Measurements from ENCODE around the gene GET4. TPM values are rescaled to one million over a fixed set of nuclear protein-coding genes. Genes with fewer than 3 reads are reported as not detected.

The GET4 gene
- total and polyA plus RNA-seq, 4 donors = 19.5 to 34.7 (median 27.3) TPM

DNA sequence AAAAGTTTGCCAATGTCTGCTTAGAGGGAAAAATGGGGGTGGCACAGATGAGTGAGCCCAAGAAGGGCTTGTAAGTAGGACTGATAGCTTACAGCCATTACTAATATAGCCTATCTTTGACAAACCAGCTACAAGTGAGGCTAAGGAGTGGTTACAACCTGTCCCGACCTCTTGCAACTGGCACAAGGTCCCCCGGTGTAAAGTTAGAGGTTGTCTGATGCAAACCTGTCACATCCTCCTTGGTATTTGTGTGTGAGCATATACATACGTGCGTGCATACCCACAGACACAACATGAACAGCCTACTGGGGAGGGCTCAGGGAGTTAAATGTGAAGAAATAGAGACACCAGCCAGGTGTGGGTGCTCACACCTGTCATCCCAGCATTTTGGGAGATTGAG lies 63.5 kb downstream of the GET4 start:
- 86% methylated on average over 4 of the region's 4 CpGs for WGBS
- Histone ChIP-seq H3K36me3 (ENCODE audit: control insufficient read depth in 4 of 4, insufficient read depth in 3 of 4, low read depth in 1 of 4, low read length in 3 of 4) (no peaks in the 10 kb centered on the region), H3K4me3 (ENCODE audit: low read depth in 1 of 3, low read length in 3 of 3) (no peak overlapping the region), H3K4me1 (ENCODE audit: control insufficient read depth in 4 of 4, insufficient read depth in 4 of 4, low read length in 3 of 4) (no peaks in the 10 kb centered on the region), H3K27ac (ENCODE audit: low read depth in 1 of 2, low read length in 2 of 2) (no peak overlapping the region), H3K9me3 (ENCODE audit: control insufficient read depth in 4 of 4, low read length in 3 of 4) (no peaks in the 10 kb centered on the region), H3K27me3 (ENCODE audit: control insufficient read depth in 4 of 4, insufficient read depth in 4 of 4, low read length in 3 of 4) (no peaks in the 10 kb centered on the region), H3K9ac (ENCODE audit: low read depth in 1 of 2, low read length in 2 of 2) (no peak overlapping the region)
- no peak for DNase-seq (ENCODE audit: low spot score)
- TF ChIP-seq, protein P1, sequence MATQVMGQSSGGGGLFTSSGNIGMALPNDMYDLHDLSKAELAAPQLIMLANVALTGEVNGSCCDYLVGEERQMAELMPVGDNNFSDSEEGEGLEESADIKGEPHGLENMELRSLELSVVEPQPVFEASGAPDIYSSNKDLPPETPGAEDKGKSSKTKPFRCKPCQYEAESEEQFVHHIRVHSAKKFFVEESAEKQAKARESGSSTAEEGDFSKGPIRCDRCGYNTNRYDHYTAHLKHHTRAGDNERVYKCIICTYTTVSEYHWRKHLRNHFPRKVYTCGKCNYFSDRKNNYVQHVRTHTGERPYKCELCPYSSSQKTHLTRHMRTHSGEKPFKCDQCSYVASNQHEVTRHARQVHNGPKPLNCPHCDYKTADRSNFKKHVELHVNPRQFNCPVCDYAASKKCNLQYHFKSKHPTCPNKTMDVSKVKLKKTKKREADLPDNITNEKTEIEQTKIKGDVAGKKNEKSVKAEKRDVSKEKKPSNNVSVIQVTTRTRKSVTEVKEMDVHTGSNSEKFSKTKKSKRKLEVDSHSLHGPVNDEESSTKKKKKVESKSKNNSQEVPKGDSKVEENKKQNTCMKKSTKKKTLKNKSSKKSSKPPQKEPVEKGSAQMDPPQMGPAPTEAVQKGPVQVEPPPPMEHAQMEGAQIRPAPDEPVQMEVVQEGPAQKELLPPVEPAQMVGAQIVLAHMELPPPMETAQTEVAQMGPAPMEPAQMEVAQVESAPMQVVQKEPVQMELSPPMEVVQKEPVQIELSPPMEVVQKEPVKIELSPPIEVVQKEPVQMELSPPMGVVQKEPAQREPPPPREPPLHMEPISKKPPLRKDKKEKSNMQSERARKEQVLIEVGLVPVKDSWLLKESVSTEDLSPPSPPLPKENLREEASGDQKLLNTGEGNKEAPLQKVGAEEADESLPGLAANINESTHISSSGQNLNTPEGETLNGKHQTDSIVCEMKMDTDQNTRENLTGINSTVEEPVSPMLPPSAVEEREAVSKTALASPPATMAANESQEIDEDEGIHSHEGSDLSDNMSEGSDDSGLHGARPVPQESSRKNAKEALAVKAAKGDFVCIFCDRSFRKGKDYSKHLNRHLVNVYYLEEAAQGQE (IDR thresholded peaks at IDR 0.05) = no peak
- TF ChIP-seq NR2F2 (IDR thresholded peaks at IDR 0.05) (no peak), EGR1 (IDR thresholded peaks at IDR 0.05; ENCODE audit: low read depth in 2 of 2) (no peak), JUND (IDR thresholded peaks at IDR 0.05) (no peak), FOXA1 (IDR thresholded peaks at IDR 0.05) (no peak), FOXA2 (IDR thresholded peaks at IDR 0.05) (no peak), RXRA (IDR thresholded peaks at IDR 0.05) (no peak), SP1 (IDR thresholded peaks at IDR 0.05) (no peak)
- TF ChIP-seq, protein P2, sequence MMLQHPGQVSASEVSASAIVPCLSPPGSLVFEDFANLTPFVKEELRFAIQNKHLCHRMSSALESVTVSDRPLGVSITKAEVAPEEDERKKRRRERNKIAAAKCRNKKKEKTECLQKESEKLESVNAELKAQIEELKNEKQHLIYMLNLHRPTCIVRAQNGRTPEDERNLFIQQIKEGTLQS (IDR thresholded peaks at IDR 0.05) = no peak
- TF ChIP-seq, protein P3, sequence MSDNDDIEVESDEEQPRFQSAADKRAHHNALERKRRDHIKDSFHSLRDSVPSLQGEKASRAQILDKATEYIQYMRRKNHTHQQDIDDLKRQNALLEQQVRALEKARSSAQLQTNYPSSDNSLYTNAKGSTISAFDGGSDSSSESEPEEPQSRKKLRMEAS (IDR thresholded peaks at IDR 0.05) = no peak

DNA sequence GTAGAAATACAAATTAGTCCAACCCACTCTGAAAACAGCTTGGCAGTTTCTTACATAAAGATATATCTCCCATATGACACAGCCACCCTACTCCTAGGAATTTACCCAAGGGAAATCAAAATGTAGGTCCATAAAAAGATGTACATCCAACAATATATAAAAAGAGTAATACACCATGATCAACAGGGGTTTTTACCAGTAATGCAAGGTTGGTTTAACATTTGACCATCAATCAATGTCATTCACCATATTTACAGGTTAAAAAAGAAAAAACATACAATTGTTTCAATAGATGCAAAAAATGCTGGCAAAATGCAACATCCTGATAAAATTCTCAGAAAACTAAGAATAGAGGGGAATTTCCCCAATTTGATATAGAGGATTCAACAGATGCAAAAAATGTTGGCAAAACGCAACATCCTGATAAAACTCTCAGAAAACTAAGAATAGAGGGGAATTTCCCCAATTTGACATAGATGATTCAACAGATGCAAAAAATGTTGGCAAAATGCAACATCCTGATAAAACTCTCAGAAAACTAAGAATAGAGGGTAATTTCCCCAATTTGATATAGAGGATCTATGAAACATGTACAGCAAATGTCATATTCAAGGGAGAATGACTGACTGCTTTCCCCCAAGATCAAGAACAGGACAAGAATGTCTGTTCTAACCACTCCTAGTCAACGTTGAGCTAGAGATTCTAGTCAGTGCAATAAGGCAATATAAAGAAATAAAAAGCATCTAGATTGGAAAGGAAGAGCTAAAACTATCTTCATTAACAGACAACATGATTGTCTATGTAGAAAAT lies 64.5 kb downstream of the GET4 start:
- H3K4me1 ChIP-seq (ENCODE audit: control insufficient read depth in 4 of 4, insufficient read depth in 4 of 4, low read length in 3 of 4) = no peaks in the 10 kb centered on the region
- H3K27me3 ChIP-seq (ENCODE audit: control insufficient read depth in 4 of 4, insufficient read depth in 4 of 4, low read length in 3 of 4) = no peaks in the 10 kb centered on the region
- H3K4me3 ChIP-seq (ENCODE audit: low read depth in 1 of 3, low read length in 3 of 3) = no peak overlapping the region
- H3K9ac ChIP-seq (ENCODE audit: low read depth in 1 of 2, low read length in 2 of 2) = no peak overlapping the region
- H3K27ac ChIP-seq (ENCODE audit: low read depth in 1 of 2, low read length in 2 of 2) = no peak overlapping the region
- no peaks in the 10 kb centered on the region for H3K9me3 ChIP-seq (ENCODE audit: control insufficient read depth in 4 of 4, low read length in 3 of 4)
- no peak for DNase-seq (ENCODE audit: low spot score)
- WGBS = 52% methylated on average over 2 of the region's 2 CpGs
- TF ChIP-seq RAD21 (IDR thresholded peaks at IDR 0.05) (no peak), FOXA1 (IDR thresholded peaks at IDR 0.05) (no peak), TAF1 (conservative IDR thresholded peaks at IDR 0.05) (no peak), EGR1 (IDR thresholded peaks at IDR 0.05; ENCODE audit: low read depth in 2 of 2) (no peak), JUND (IDR thresholded peaks at IDR 0.05) (no peak), GABPA (IDR thresholded peaks at IDR 0.05 in 1 of 2, conservative IDR thresholded peaks at IDR 0.05 in 1 of 2) (no peak), SP1 (IDR thresholded peaks at IDR 0.05) (no peak), NR2F2 (IDR thresholded peaks at IDR 0.05) (no peak), YY1 (IDR thresholded peaks at IDR 0.05) (no peak), RXRA (IDR thresholded peaks at IDR 0.05) (no peak), HNF4A (conservative IDR thresholded peaks at IDR 0.05) (no peak), HNF4G (IDR thresholded peaks at IDR 0.05) (no peak), FOXA2 (IDR thresholded peaks at IDR 0.05) (no peak)
- TF ChIP-seq, protein P3 (IDR thresholded peaks at IDR 0.05) = no peak
- TF ChIP-seq, protein P1 (IDR thresholded peaks at IDR 0.05) = no peak
- TF ChIP-seq, protein P2 (IDR thresholded peaks at IDR 0.05) = no peak
- TF ChIP-seq, protein P4, sequence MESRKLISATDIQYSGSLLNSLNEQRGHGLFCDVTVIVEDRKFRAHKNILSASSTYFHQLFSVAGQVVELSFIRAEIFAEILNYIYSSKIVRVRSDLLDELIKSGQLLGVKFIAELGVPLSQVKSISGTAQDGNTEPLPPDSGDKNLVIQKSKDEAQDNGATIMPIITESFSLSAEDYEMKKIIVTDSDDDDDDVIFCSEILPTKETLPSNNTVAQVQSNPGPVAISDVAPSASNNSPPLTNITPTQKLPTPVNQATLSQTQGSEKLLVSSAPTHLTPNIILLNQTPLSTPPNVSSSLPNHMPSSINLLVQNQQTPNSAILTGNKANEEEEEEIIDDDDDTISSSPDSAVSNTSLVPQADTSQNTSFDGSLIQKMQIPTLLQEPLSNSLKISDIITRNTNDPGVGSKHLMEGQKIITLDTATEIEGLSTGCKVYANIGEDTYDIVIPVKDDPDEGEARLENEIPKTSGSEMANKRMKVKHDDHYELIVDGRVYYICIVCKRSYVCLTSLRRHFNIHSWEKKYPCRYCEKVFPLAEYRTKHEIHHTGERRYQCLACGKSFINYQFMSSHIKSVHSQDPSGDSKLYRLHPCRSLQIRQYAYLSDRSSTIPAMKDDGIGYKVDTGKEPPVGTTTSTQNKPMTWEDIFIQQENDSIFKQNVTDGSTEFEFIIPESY (IDR thresholded peaks at IDR 0.05) = no peak
- TF ChIP-seq, protein P5, sequence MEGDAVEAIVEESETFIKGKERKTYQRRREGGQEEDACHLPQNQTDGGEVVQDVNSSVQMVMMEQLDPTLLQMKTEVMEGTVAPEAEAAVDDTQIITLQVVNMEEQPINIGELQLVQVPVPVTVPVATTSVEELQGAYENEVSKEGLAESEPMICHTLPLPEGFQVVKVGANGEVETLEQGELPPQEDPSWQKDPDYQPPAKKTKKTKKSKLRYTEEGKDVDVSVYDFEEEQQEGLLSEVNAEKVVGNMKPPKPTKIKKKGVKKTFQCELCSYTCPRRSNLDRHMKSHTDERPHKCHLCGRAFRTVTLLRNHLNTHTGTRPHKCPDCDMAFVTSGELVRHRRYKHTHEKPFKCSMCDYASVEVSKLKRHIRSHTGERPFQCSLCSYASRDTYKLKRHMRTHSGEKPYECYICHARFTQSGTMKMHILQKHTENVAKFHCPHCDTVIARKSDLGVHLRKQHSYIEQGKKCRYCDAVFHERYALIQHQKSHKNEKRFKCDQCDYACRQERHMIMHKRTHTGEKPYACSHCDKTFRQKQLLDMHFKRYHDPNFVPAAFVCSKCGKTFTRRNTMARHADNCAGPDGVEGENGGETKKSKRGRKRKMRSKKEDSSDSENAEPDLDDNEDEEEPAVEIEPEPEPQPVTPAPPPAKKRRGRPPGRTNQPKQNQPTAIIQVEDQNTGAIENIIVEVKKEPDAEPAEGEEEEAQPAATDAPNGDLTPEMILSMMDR (IDR thresholded peaks at IDR 0.05; ENCODE audit: low read depth, low read length, missing input control) = no peak
- H3K36me3 ChIP-seq (ENCODE audit: control insufficient read depth in 4 of 4, insufficient read depth in 3 of 4, low read depth in 1 of 4, low read length in 3 of 4) = no peaks in the 10 kb centered on the region
